Hypothalamus (tissue), 51 donors: Measurements from ENCODE around the gene GGA2.
A peak's percentile ranks its signal among the peaks of the same experiment; 100 is the strongest.

Source experiments
- DNase-seq, 51 donors: peaks; one replicate each; lab custom pipeline; 2025; lab: John Stamatoyannopoulos, UW

GGA2 gene

DNA sequence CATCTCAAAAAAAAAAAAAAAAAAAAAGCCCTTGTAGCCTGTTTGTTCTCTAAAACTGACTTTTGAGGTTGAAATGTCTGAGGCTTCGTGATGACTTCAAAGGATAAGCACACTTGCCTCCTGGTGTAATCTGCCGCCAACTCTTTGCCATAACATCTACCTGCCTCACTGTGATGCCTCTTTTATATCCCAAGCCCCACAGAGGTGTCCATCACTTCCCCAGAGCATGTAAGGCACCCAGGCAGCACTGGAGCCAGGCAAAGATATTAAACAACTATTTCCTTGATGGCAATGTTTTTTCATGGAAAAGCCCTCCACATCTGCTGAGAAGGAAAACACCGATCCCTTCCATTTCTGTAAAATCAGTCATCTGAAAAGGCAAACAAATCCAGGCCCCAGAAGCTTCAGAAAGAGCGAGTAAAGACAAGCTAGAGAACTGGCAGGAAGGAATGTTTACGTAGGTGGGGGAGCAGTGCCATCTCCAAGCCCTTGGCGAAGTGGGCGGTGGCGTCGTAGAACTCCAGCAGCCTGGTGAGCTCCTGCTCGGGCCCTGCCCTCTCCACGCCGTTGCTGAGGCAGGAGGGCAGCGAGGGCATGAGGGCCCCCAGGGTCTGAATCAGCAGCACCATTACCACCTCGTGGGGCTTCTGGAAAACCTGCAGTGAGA lies 85.9 kb downstream of the GGA2 start:
- DNase-seq = no peak

DNA sequence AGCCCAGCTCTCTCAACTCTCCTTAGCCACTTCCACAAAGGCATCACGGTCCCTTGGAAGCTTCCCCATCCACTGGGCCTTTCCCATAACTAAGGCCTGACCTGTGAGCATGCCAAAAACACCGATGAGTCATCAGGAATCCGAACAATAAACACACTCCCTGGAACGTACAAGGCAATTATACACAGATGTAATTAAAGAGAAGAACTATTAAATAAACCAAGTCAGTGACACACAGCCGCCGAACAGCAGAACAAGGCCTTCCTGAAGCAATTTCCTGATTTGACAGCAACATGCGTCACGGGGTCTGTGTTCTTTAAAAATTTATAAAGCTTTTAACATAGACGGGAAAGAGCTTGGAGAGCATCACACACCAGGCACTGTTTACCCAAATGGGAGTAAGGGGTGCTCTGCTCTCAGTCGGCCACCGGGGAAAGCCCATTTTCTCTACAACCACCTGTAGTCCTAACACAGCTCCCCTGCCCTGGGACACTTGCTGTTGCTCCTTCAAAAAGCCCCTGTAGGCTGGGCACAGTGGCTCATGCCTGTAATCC lies 86.7 kb downstream of the GGA2 start:
- DNase-seq = peak in 17 of 51 donors; percentile 1 to 63 (median 25)

DNA sequence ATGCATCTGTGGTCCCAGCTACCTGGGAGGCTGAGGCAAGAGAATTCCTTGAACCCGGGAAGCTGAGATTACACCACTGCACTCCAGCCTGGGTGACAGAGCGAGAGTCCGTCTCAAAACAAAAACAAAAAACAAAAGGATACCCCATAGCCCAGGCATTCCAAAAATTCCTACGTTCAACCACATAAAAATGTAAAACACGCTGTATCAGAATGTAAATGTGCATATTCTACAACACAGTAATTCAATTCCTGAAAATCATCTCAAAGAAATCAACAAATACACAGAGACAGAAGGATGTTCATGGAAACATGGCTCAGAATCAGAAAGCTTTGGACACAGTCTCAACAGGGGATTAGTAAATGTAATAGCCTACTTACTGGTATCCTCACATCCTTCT lies 90.3 kb downstream of the GGA2 start:
- DNase-seq = no peak

DNA sequence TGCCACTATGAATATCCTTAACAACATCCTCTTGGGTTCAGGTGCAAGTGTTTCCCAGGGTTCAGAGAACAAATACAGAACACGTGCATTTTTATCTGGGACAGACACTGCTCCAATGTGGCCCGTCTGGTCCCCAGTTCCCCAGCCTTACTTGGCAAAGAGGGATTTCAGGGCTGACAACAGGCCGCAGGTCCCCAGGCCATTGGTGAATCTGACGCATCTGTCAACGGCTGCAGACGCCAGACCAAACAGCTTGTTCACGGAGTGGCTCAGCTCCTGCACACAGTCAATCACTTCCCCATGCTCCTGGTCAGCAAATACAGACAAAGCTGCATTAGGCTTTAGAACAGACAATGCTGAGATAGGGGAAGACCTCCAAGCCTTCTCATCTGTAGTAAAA lies 93.5 kb downstream of the GGA2 start:
- DNase-seq = no peak

DNA sequence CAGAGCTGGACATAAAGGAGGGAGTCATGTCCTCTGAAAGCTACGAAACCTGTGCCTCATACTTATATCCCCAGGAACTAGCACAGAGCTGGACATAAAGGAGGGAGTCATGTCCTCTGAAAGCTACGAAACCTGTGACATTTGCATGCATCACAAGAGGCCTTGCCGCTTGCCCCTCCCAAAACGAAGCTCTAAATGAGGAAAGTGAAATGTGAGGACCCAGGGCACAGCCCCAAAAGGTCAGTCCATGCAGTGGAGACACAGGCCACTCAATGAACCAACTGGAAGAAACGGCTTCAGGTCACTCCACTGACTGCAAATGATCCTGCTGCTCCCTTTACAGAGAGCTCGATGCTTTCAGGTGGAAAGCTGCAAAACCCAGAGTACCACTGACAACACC lies 95.6 kb downstream of the GGA2 start:
- DNase-seq = no peak
